Measurements from ENCODE around the gene ST3GAL4.

DNA sequence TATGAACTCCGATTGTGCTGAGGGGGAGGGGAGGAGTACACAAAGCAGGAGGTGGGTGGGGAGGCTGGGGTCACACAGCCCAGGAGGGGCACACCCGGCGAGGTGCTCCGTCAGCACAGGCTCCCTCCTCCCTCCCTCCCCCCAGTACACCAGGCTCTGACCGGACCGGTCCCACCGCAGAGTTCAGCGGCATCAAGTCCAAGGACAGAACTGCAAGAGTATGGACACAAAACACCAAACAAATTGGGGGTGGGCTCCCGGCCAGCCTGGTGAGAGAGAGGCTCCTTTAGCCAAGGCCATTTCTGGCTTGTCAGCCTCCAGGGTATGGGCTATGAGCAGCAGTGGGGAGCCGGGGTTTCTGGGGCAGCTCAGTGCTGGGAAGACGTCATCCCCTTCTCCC is 68.3 kb downstream of the ST3GAL4 start:
- TF ChIP-seq POLR2AphosphoS5 (IDR thresholded peaks at IDR 0.05; ENCODE audit: low read depth, low read length) (no peak), TAF1 (IDR thresholded peaks at IDR 0.05; ENCODE audit: borderline replicate concordance, insufficient read depth, low read length) (no peak)
- TF ChIP-seq, protein P1, sequence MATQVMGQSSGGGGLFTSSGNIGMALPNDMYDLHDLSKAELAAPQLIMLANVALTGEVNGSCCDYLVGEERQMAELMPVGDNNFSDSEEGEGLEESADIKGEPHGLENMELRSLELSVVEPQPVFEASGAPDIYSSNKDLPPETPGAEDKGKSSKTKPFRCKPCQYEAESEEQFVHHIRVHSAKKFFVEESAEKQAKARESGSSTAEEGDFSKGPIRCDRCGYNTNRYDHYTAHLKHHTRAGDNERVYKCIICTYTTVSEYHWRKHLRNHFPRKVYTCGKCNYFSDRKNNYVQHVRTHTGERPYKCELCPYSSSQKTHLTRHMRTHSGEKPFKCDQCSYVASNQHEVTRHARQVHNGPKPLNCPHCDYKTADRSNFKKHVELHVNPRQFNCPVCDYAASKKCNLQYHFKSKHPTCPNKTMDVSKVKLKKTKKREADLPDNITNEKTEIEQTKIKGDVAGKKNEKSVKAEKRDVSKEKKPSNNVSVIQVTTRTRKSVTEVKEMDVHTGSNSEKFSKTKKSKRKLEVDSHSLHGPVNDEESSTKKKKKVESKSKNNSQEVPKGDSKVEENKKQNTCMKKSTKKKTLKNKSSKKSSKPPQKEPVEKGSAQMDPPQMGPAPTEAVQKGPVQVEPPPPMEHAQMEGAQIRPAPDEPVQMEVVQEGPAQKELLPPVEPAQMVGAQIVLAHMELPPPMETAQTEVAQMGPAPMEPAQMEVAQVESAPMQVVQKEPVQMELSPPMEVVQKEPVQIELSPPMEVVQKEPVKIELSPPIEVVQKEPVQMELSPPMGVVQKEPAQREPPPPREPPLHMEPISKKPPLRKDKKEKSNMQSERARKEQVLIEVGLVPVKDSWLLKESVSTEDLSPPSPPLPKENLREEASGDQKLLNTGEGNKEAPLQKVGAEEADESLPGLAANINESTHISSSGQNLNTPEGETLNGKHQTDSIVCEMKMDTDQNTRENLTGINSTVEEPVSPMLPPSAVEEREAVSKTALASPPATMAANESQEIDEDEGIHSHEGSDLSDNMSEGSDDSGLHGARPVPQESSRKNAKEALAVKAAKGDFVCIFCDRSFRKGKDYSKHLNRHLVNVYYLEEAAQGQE (IDR thresholded peaks at IDR 0.05; ENCODE audit: insufficient read depth in 1 of 2, low read depth in 2 of 2, low read length in 2 of 2) = no peak

Data from PFSK-1 (cell line).